Lung microvascular endothelial cell (primary cell): Measurements from ENCODE around the gene ACSL4. TPM values are rescaled to one million over a fixed set of nuclear protein-coding genes. Genes with fewer than 3 reads are reported as not detected.
"Not testable (repeated sequence)": the region's sequence is repeated elsewhere in the genome, so short reads cannot be mapped to it uniquely, and the experiment has no call there.

Experiments used
- DNase-seq, 2 donors: peaks; one replicate each; pipeline versions ENCODE4 v3.0.0 to v3.0.0-alpha.2; 2010; ENCODE audit warnings: low read depth in 2 of 2
- total RNA-seq: library from RNA; depleted of rRNA; stranded (reverse); fragments of >200 nt; gene quantifications from 2 replicates; pipeline ENCODE4 v1.2.1, GENCODE V29; 2014

The ACSL4 gene
- total RNA-seq, 1 donor from 2014 or later: 47.0 TPM

DNA sequence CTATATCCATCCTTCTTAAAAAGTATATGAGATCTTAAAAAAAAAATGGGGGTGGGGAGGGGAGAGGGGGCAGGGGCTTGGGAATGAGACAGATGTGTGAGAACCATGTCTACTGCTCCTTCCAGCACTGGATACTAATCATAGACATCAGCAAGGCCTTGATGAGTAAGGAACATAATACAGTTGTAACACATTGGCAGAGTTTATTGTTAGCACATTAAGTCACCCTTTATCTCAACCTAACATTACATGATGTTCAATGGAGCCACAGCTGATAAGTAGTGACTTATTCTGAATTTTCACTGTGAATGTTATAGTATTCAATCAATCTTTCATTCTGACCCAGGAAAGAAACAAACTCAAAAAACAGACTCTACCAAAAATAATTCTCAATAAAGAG is 60.8 kb downstream of the ACSL4 start:
- DNase-seq: no peak

DNA sequence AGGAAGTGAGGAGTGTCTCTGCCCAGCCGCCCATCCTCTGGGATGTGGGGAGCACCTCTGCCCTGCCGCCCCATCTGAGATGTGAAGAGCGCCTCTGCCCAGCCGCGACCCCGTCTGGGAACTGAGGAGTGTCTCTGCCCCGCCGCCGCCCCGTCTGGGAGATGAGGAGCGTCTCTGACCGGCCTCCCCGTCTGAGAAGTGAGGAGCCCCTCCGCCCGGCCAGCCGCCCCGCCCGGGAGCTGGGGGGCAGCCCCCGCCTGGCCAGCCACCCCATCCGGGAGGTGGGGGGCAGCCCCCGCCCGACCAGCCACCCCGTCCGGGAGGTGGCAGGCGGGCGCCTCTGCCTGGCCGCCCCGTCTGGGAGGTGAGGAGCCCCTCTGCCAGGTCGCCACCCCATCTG is 61.9 kb downstream of the ACSL4 start:
- DNase-seq: not testable (repeated sequence)

DNA sequence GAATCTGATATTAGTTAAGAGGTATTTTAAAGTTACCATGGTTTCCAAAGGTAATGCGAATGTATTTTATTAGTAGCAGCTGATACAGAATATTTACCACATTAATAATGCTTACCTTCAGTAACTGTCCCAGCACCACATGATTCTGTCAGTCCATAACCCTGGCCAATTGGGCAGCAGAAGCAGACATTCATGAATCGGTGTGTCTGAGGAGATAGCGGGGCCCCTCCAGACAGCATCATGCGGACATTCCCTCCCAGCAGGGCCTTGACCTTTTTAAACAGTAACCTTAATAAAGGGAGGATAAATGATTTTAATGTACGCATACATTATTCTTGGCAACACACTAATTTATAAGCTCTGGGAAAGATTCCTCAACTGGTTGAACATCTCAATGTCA is 65.1 kb downstream of the ACSL4 start:
- no peak for DNase-seq

GRCh38 chrX:109660435-109661143 is 72.5 kb downstream of the ACSL4 start:
- peak in 1 of 2 donors; percentile 4 for DNase-seq

DNA sequence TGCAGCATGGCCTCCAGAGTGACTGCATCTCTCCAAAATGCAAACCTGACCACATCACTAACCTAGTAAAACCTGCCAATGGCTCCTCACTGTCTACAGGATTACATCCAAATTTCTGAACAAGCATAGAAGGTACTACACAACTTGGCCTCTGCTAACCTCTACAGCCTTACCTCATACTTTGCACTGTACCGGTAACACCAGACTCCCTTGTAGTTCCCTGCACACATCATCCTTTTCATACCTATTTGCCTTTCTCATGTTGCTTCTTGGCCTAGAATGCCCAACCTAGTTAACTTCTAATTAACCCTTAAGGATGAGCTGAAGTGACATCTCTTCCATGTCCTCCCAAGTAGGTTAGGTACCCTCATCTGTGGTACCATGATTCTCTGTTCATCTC is 74.7 kb downstream of the ACSL4 start:
- DNase-seq: no peak

GRCh38 chrX:109657364-109657763 is 75.7 kb downstream of the ACSL4 start:
- DNase-seq: not testable (repeated sequence)

- DNase-seq: no peak
These were observed 76.3 kb downstream of the ACSL4 start for GRCh38 chrX:109656774-109657173.

- DNase-seq: no peak
These were observed 77.4 kb downstream of the ACSL4 start for GRCh38 chrX:109655502-109656201.

- no peak for DNase-seq
These were observed 78.4 kb downstream of the ACSL4 start for GRCh38 chrX:109654516-109655109.

GRCh38 chrX:109644671-109645070 is 88.4 kb downstream of the ACSL4 start:
- not testable (repeated sequence) for DNase-seq

DNA sequence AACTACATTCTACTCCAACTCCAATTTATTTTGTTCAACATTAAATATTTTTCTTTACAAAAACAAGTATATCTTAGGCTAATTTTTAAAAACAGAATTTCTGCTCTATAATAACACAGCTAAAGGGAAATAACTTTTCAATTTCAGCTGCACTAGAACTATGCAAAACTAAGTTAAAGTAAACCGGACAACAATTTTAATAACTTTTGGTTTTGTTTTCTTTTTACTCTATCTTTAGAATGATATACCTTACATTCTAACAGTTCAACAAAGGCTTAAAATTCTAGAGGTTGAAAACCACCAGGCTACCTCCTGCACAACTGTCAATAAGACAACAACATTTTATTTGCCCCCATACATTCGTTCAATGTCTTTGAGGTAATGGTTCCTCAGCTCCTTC is 89.4 kb downstream of the ACSL4 start:
- no peak for DNase-seq

DNA sequence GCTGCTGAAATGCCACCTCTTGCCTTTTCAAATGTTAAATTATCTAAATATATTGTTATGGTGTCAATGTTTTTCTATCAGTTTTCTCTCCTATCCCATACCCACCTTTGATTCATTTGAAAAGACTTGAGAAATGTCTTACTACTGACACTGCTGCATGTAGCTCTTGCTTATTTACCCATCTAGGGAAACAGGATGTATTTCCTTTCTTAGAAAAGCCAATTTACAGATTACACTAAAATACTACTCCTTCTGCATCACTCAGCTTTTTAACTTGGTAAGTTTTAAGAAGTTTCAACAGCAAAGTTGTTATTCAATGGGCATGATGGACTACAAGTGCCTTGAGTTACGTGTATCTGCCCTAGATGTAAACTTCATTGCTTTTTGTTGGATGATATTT is 94.9 kb downstream of the ACSL4 start:
- DNase-seq: no peak

DNA sequence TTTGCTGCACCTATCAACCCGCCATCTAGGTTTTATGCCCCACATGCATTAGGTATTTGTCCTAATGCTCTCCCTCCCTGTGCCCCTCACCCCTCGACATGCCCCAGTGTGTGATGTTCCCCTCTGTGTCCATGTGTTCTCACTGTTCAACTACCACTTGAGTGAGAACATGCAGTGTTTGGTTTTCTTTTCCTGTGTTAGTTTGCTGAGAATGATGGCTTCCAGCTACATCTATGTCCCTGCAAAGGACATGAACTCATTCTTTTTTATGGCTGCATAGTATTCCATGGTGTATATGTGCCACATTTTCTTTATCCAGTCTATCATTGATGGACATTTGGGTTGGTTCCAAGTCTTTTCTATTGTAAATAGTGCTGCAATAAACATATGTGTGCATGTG is 95.6 kb downstream of the ACSL4 start:
- DNase-seq: not testable (repeated sequence)

GRCh38 chrX:109635146-109635545 is 97.9 kb downstream of the ACSL4 start:
- peak; percentile 17 to 41 for DNase-seq

GRCh38 chrX:109632906-109633504 is 100.1 kb downstream of the ACSL4 start:
- peak; percentile 38 to 53 for DNase-seq

GRCh38 chrX:109629310-109629709 is 103.7 kb downstream of the ACSL4 start:
- DNase-seq: peak; percentile 43 to 79

GRCh38 chrX:109626637-109627036 is 106.4 kb downstream of the ACSL4 start:
- DNase-seq: no peak

DNA sequence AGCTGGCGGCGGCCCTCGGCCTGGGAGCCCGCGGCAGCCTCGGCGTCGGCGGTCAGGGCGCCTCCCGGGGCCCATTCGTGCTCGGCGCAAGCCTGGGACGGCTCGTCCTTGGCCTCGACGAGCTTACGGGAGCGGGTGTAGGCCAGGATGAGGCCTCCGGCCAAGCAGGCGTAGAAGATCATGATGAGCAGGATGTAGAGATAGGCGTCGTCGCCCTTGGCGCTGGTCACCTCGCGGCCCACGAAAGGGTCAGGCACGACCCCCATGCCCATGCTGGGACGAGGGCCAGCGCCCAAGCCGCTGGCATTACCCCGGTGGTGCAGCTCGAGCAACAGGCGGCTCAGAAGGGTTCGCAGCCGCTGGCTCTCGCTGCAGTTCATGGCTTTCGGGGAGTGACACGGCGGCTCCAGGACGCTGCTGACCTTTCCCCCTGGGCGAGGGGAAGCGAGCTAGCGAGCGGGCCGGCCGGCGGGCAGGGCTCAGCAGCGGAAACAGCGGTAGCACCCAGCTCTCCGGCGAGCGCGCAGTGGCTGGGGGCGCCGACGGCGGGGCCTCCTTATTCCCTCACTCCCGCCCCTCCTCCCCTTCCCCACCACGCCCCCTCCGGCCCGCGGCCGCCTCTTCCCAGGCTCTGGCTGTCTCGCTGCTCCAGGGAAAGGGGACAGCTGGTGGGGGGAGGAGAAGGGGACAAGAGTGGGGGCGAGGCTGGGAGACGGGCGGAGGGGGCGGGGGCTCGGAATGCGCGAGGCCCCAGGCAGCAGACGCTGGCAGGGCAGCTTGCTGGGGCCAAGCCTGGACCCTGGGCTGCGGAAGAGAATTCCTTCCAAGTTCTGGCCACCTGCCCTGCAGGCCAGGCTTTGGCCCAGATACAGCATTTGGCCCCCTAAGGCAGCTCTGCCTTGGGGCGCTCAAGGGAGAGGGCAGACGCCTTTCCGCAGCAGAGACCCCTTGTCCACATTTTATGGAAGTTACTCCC is 108.1 kb downstream of the ACSL4 start, which contains the start of gene KCNE5:
Gene KCNE5, minus strand, starts transcription at position 532 of the 976 bp plus-strand sequence. Its CDS starts 152 bp downstream, at position 380.
- no peak for DNase-seq

- no peak for DNase-seq
These were observed 109.1 kb downstream of the ACSL4 start for GRCh38 chrX:109623997-109624396.

DNA sequence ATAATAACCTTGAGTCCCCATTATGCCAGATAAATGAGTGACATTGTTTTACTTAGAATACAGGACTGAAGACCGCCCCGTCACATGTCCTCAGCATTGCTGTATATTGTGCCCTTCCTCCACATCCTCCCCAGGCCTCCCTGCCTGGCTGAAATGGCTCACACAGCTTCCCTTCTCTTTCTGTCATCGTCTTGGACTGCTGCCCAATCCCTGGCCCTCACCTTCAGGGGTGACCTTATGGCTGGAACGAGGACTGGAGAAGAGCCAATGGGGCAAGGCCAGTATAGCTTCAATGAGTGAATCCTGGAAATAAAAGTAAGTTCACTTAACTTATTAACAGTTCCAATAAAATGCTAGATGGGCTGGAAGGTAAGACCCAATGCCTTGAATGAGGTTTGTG is 110.8 kb downstream of the ACSL4 start:
- DNase-seq: no peak

GRCh38 chrX:109619771-109620170 is 113.3 kb downstream of the ACSL4 start:
- no peak for DNase-seq
